Endothelial cell of umbilical vein (primary cell): ENCODE measurements around the gene TGFBI. TPM values are rescaled to one million over a fixed set of nuclear protein-coding genes. Genes with fewer than 3 reads are reported as not detected.

Experiments used
- BruUV-seq: library from RNA; stranded (reverse); fragments of 400-500 nt; replicated peaks from 2 replicates; lab custom pipeline; 2021; lab: Mats Ljungman, UMichigan
- CTCF ChIA-PET: fragments of 300-600, 350-600 bp; sonication (Branson Sonifier 250); formaldehyde crosslinking; loops from one replicate; lab custom pipeline; 2021; ENCODE audit warnings: antibody characterized with exemption, inconsistent platforms; lab: Charles Lee
- POLR2A ChIA-PET: fragments of 300-600, 350-600 bp; sonication (Branson Sonifier 250); formaldehyde crosslinking; loops from one replicate; lab custom pipeline; 2021; ENCODE audit warnings: antibody characterized with exemption, inconsistent platforms; lab: Charles Lee
- DNase-seq: peaks from one replicate; pipeline ENCODE4 v3.0.0-alpha.2; 2011; ENCODE audit warnings: low read depth, low spot score
- FAIRE-seq: peaks from 2 replicates; lab custom pipeline; 2011; peaks lifted over from hg19 to GRCh38; lab: Jason Lieb, UNC
- H2AFZ ChIP-seq: 2 replicates; pipeline ENCODE4 v1.6.0; 2012; ENCODE audit warnings: low read depth, low read length, control low read depth, inconsistent platforms
- H3K27ac ChIP-seq: 2 replicates; pipeline ENCODE4 v1.5.1; 2011; ENCODE audit warnings: low read depth, mild to moderate bottlenecking, control low read depth, low read length, moderate library complexity; ENCODE audit not compliant: insufficient read depth
- H3K27me3 ChIP-seq, 2 experiments: 2 replicates each; pipeline versions ENCODE4 v1.6.0 to v1.6.1; 2011; ENCODE audit warnings: low read length in 2 of 2, mixed read lengths in 1 of 2; ENCODE audit not compliant: control insufficient read depth in 2 of 2, insufficient read depth in 2 of 2
- H3K36me3 ChIP-seq, 2 experiments: 2 replicates in 1 of 2; 3 replicates in 1 of 2; pipeline ENCODE4 v1.5.1; 2011; ENCODE audit warnings: low read length in 2 of 2, mild to moderate bottlenecking in 1 of 2, moderate library complexity in 1 of 2; ENCODE audit not compliant: control insufficient read depth in 2 of 2, insufficient read depth in 2 of 2; ENCODE audit errors: extremely low read depth in 1 of 2
- H3K4me1 ChIP-seq: 3 replicates; pipeline ENCODE4 v1.5.1; 2011; ENCODE audit warnings: mild to moderate bottlenecking, low read length; ENCODE audit not compliant: control insufficient read depth, insufficient read depth; ENCODE audit errors: extremely low read depth
- H3K4me2 ChIP-seq: 2 replicates; pipeline ENCODE4 v1.6.1; 2011; ENCODE audit warnings: low read length, control low read depth, mixed read lengths; ENCODE audit not compliant: insufficient read depth
- H3K4me3 ChIP-seq, 3 experiments: fragments of 200-600 bp in 1 of 3; sonication (generic), shearing (Covaris generic) in 1 of 3; replicated peaks in 1 of 3; 2 replicates each; pipeline ENCODE4 v1.5.1; 2011 to 2016; ENCODE audit warnings: control low read depth in 3 of 3, low read length in 3 of 3, mild to moderate bottlenecking in 2 of 3, inconsistent platforms in 1 of 3, low read depth in 1 of 3, moderate library complexity in 1 of 3; ENCODE audit not compliant: insufficient read depth in 1 of 3
- H3K79me2 ChIP-seq: 2 replicates; pipeline ENCODE4 v1.6.0; 2012; ENCODE audit warnings: low read length, inconsistent platforms; ENCODE audit not compliant: control insufficient read depth, insufficient read depth
- H3K9ac ChIP-seq: replicated peaks from 2 replicates; pipeline ENCODE3; 2011; ENCODE audit warnings: low read length, control low read depth; ENCODE audit not compliant: insufficient read depth; ENCODE audit errors: extremely low read depth
- H3K9me1 ChIP-seq: replicated peaks from 3 replicates; pipeline ENCODE4 v1.6.0; 2011; ENCODE audit warnings: mild to moderate bottlenecking, low read length; ENCODE audit not compliant: control insufficient read depth, insufficient read depth; ENCODE audit errors: extremely low read depth
- H3K9me3 ChIP-seq: replicated peaks from 2 replicates; pipeline ENCODE4 v1.5.1; 2012; ENCODE audit warnings: low read length, inconsistent platforms; ENCODE audit not compliant: control insufficient read depth, insufficient read depth
- H4K20me1 ChIP-seq: replicated peaks from 2 replicates; pipeline ENCODE3; 2011; ENCODE audit warnings: mild to moderate bottlenecking, low read length; ENCODE audit not compliant: control insufficient read depth, insufficient read depth; ENCODE audit errors: extremely low read depth
- CTCF ChIP-seq, 2 donors: IDR thresholded peaks; 1 replicate in 1 of 2; 2 replicates in 1 of 2; pipeline ENCODE4 v1.5.1; 2011; ENCODE audit warnings: low read length in 2 of 2, mild to moderate bottlenecking in 2 of 2, moderate library complexity in 2 of 2, control low read depth in 1 of 2, inconsistent platforms in 1 of 2, low read depth in 1 of 2; ENCODE audit not compliant: insufficient read depth in 1 of 2; ENCODE audit errors: extremely low read depth in 1 of 2
- EZH2 ChIP-seq: IDR thresholded peaks from 2 replicates; pipeline ENCODE4 v1.6.1; 2012; ENCODE audit warnings: borderline replicate concordance, low read depth, mild to moderate bottlenecking, moderate library complexity, low read length, inconsistent platforms; ENCODE audit not compliant: severe bottlenecking
- FOS ChIP-seq: IDR thresholded peaks from 2 replicates; pipeline ENCODE4 v1.6.1; 2011; ENCODE audit warnings: mild to moderate bottlenecking, low read length, moderate library complexity, borderline replicate concordance; ENCODE audit not compliant: insufficient read depth
- GATA2 ChIP-seq: IDR thresholded peaks from 2 replicates; pipeline ENCODE4 v1.7.0; 2011; ENCODE audit warnings: low read depth, mild to moderate bottlenecking, moderate library complexity, mixed read lengths, low read length; ENCODE audit not compliant: insufficient read length, insufficient read depth
- JUN ChIP-seq: IDR thresholded peaks from 2 replicates; pipeline ENCODE4 v1.6.1; 2011; ENCODE audit warnings: borderline replicate concordance, low read depth; ENCODE audit not compliant: insufficient read length, insufficient read depth
- MAX ChIP-seq: IDR thresholded peaks from 2 replicates; pipeline ENCODE4 v1.6.1; 2011; ENCODE audit not compliant: insufficient read depth, insufficient read length
- MYC ChIP-seq: IDR thresholded peaks from one replicate; pipeline ENCODE4 v1.6.1; 2011; ENCODE audit warnings: mild to moderate bottlenecking, low read depth, low read length
- POLR2A ChIP-seq: IDR thresholded peaks from 2 replicates; pipeline ENCODE4 v1.6.1; 2012; ENCODE audit warnings: low read depth, mild to moderate bottlenecking, control low read depth, low read length
- POLR2AphosphoS5 ChIP-seq: IDR thresholded peaks from 2 replicates; pipeline ENCODE4 v1.6.1; 2012; ENCODE audit warnings: low read depth, mild to moderate bottlenecking, control low read depth, low read length, moderate library complexity; ENCODE audit not compliant: insufficient read depth
- dilution Hi-C: fragments of 300-500 bp; cut with MboI; formaldehyde crosslinking; loops from one replicate; pipeline ENCODE4 v1.15.0; 2019; ENCODE audit warnings: low sequenced_read_pairs; ENCODE audit not compliant: extremely low pct_ligation_motif_present
- intact Hi-C: fragments of 100-400 bp; cut with micrococcal nuclease; formaldehyde crosslinking; loops from one replicate; pipeline ENCODE4 v1.10.0; 2022
- polyA plus RNA-seq, 4 experiments: library from polyadenylated mRNA; depleted of rRNA in 3 of 4; stranded (reverse) in 3 of 4; unstranded in 1 of 4; fragments of >200 nt; gene quantifications; 2 replicates each; pipeline versions ENCODE4 v1.2.1 to v1.2.3, GENCODE V29; 2011 to 2012; ENCODE audit warnings: missing spikeins in 1 of 4
- total RNA-seq: library from RNA; stranded (reverse); gene quantifications from 2 replicates; pipeline ENCODE4 v1.2.3, GENCODE V29; 2021

Gene TGFBI
- total and polyA plus RNA-seq, 2 donors (not counting 3 experiments of a cell fraction or from before 2014, with no cell fraction given) = 6.5 to 18.9 TPM

- FAIRE-seq = no peak
Measured at GRCh38 chr5:135991429-135991828, 37.4 kb upstream of the TGFBI start.

More at GRCh38 chr5:135991429-135991828, 37.4 kb upstream of the TGFBI start:
- no peak overlapping the region for H3K4me3 ChIP-seq
- H3K4me2 ChIP-seq = no peak overlapping the region
- ChIA-PET CTCF (interaction anchor here (0.7 to 1.1 kb wide), 4 partner anchors 10 to 62 kb away, joined by 3 to 5 read pairs (median 3); no protein-coding TSS in a partner anchor), POLR2A (no interaction called here)
- H3K27me3 ChIP-seq = no peaks in the 10 kb centered on the region
- no peak overlapping the region for H3K27ac ChIP-seq
- no TSS peak for BruUV-seq
- peaks cover 32% of the 10 kb centered on the region for H3K4me1 ChIP-seq
- H4K20me1 ChIP-seq = no peaks in the 10 kb centered on the region
- H3K9me3 ChIP-seq = no peaks in the 10 kb centered on the region
- peak; percentile 59 for DNase-seq
- no peaks in the 10 kb centered on the region for H3K36me3 ChIP-seq
- TF ChIP-seq FOS = no peak
- no peak for TF ChIP-seq JUN
- TF ChIP-seq EZH2 = no peak
- TF ChIP-seq POLR2AphosphoS5 = no peak
- no peak for TF ChIP-seq POLR2A
- no peak for TF ChIP-seq MAX
- no peak for TF ChIP-seq GATA2
- TF ChIP-seq CTCF (IDR thresholded peaks at IDR 0.05; ENCODE audit: extremely low read depth in 1 of 2, insufficient read depth in 1 of 2, low read depth in 1 of 2, low read length in 2 of 2) = no peak
- TF ChIP-seq MYC = no peak
- H3K79me2 ChIP-seq = no peaks in the 10 kb centered on the region
- intact Hi-C loops = no loop called here
- dilution Hi-C loops = no loop called here
- no peaks in the 10 kb centered on the region for H3K9me1 ChIP-seq
- H2AFZ ChIP-seq = no peak overlapping the region
- no peak overlapping the region for H3K9ac ChIP-seq
